GM18951 (cell line): ENCODE data around the gene APCDD1L.

Experiments used
- POLR2A ChIP-seq: IDR thresholded peaks from 4 replicates; pipeline ENCODE4 v1.6.1; 2011; ENCODE audit warnings: mild to moderate bottlenecking; ENCODE audit not compliant: insufficient read length, insufficient read depth; ENCODE audit errors: extremely low read depth
- in situ Hi-C: fragments of 300-500 bp; cut with MboI; formaldehyde crosslinking; loops from one replicate; pipeline ENCODE4 v1.12.0; 2022; ENCODE audit warnings: low sequenced_read_pairs, mixed read lengths, inconsistent platforms; ENCODE audit not compliant: unreplicated experiment

The APCDD1L gene

GRCh38 chr20:58483051-58483450 is 32.1 kb downstream of the APCDD1L start:
- TF ChIP-seq POLR2A = no peak
- in situ Hi-C loops = no loop called here

DNA sequence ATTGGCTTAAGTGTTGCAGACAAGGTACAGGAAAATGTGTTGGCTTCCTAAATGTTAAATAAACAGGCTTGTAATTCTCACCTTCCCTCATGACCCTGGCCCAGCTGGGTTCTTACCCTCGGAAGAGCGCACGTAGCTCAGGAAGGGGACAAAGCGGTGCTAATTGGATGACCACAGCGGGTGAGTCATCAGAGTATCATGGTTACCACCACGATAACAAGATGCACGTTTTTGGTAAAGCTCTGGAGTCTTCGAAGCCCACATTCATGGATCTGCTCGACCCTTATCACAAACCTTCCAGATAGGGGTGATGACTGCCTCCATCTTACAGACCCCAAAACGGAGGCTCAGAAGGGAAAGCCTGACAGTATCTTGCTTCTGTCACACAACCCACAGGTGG is 32.8 kb downstream of the APCDD1L start:
- in situ Hi-C loops = no loop called here
- TF ChIP-seq POLR2A = no peak

DNA sequence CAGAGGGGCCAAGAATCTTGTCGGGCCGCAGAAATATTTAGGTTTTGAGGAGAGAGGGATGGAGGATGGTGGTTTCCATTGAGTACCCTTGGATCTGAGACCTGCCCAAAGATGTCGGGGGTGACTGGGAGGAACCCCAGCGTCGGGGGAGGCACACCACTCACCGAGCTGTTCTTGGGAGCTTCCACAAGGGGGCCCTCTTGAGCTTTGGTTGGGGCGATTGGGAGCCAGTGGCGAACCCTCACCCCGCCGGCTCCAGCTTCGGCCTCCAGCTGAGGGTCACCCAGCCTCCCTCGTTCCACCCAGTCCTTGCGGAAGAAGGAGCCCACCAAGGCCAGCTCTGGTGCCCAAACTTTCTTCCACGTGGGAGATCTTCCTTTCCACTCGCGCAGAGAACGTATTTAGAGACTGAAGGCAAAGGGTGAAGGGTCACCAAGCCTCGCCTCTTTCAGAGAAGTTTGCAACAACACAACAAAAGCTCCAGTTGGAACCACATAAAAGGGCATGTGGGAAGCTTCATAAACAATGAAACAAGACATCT is 33.6 kb downstream of the APCDD1L start:
- TF ChIP-seq POLR2A = no peak
- in situ Hi-C loops = no loop called here

- no peak for TF ChIP-seq POLR2A
- in situ Hi-C loops = no loop called here
Observed at GRCh38 chr20:58480551-58481336, 34.5 kb downstream of the APCDD1L start.

DNA sequence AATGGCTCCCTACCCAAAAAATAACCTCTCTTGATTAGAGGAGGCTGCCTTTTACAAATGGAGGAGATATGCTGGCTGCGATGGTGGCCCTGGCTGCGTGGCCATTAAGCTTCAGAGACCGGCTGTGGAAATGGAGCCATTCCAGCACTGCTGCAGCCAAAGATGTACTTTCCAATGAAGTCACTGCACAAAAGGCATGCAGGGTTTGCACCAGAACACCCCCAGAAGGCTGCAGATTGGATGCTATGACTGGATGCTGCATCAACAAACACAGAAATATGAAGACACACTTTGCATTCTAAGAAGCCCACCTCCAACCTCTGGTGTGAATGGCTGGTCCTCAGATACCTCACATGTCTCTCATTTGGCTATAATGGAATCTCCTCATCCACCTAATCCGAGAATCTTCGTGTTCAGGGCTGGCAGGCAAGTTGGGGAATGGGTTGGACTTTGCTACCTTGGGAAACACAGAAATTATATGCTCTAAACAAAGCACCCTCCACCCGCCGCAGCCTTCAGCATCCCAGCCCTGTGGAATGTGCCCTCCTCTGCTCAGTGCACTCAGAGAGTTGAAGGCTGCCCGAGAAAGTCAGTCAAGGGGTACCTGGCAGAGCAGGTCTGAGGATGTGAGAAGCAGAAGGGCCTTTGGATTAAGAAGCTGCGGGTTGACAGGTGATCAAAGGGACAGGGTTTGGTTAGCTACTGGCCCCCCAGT is 35.3 kb downstream of the APCDD1L start:
- in situ Hi-C loops = no loop called here

GRCh38 chr20:58478141-58478805 is 36.9 kb downstream of the APCDD1L start:
- no peak for TF ChIP-seq POLR2A
- in situ Hi-C loops = no loop called here

More for the DNA sequence above, 35.3 kb downstream of the APCDD1L start:
- no peak for TF ChIP-seq POLR2A

GRCh38 chr20:58475466-58475865 is 39.7 kb downstream of the APCDD1L start:
- TF ChIP-seq POLR2A = no peak
- in situ Hi-C loops = no loop called here

DNA sequence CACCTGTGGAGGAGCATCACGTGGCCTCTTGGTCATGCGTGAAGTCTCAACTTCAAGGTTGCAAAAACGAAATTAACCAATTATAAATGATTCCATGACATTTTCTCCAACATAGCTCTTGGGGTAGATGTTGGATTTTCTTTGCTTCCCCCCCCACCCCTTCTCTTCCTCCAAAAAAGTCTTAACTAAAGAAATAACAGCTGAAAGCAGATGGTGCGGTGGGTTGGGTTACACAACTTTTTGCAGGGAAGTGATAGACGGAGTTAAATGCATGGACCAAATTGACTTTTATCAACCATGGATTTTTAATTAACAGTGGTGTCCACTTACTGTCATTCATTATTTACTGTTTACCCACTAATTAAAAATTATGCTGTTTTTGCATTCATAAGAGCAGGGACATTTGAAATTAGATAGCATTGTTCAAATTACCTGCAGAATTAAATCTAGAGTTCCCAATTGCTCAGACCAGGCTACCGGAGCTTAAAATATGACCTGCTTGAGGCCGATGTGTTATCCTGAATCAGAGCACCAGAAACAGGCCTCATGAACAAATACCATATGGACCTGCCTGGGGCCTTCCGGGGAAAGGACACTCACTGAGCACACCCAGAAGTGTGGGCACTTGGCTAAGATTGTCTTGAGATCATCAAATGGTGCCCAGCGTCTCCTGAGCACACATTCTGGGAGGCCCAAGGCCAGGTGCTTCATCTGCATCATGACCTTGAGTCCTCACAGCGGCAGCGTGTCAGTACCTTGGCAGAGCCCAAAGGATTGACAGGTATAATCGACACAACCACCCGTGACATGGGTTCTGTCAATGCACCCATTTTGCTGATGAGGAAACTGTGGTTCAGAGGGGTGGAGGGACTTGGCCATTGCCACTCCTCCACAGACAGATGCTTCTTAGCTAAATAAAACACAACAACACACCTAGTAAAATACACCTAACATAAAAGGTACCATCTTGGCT is 41.5 kb downstream of the APCDD1L start:
- in situ Hi-C loops = no loop called here
- no peak for TF ChIP-seq POLR2A

GRCh38 chr20:58472273-58473018 is 42.8 kb downstream of the APCDD1L start:
- in situ Hi-C loops = no loop called here
- TF ChIP-seq POLR2A = no peak

- TF ChIP-seq POLR2A = no peak
- in situ Hi-C loops = no loop called here
Observed at GRCh38 chr20:58471193-58472164, 43.7 kb downstream of the APCDD1L start.
